ENCODE data around the gene IGF2BP2.
"Not testable (repeated sequence)": the region's sequence is repeated elsewhere in the genome, so short reads cannot be mapped to it uniquely, and the experiment has no call there.

The IGF2BP2 gene

DNA sequence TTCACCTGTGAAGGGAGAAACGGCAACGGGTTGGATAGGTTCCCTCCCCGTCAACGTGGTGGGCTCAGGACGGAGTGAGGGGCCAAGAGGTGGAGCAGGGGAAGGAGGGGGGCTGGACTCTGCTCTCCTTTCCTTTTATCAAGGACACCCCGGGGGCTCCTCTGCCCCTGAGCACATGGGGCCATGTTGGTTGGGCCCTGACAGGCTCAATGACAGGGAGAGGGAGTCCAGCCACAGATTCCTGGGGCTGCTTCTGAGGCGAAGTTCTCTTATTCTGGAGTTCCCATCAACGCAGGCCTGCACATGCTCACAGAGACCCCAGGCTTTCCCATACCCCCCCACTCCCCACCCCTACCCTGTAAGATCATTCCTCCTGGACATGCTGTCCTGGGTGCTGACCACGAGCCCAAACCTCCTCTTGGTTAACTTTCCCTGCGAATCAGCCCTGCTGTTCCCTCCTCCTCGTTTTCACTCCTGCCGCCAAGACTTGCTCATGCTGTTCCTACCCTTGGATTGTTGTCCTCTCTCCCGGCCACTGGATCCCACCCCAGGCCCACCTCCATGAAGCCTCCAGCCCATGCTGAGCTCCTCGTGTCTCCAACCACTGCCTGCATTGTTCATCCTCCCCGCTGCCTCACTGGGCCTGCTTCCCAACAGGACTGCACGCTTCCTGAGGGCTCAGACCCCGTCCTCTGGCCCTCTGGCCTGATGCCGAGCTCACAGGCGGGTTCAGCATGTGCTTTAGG lies 177.5 kb downstream of the IGF2BP2 start:
- in situ Hi-C loops (cut with MboI; ENCODE audit: low sequenced_read_pairs) = no loop called here

GRCh38 chr3:185646382-185647133 lies 178.3 kb downstream of the IGF2BP2 start:
- in situ Hi-C loops (cut with MboI; ENCODE audit: low sequenced_read_pairs) = no loop called here

DNA sequence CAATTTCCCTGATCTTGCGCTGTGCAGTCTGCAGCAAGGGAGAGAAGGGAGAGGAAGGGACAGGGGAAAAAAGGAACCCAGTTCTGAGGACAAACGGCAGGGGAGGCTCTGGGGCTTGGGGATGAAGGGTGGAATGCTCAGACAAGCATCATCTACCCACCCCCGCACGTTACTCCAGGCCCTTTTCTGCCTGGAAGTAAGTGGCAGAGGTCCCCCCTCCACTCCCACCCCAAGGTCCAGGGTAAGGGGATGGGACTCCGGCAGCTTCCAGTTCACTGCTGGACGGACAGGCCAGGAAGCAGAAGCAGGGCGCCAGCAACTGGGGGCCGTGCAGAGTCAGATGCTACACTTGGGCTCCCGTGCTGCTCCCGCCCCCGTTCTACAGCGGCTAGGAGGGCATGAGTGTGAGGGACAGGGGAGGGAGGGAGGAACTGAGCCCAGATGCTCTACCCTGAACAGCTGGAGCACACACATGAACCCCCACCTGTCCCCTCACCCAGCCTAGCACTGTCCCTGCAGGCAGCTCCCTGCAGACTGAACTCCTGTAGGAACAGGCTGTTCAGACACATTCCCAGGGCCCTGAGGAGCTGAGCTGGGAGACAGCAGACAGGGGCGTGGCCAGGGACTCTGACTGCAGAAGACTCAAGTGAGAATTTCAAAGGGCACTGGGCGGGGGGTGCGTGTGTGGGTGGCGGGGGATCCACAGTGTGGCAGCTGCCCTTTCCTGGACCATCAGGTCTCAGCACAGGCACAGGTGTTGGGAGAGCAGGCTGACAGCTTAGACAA lies 179.1 kb downstream of the IGF2BP2 start:
- in situ Hi-C loops (cut with MboI; ENCODE audit: low sequenced_read_pairs) = no loop called here

- in situ Hi-C loops (cut with MboI; ENCODE audit: low sequenced_read_pairs) = not testable (repeated sequence)
These were observed 179.7 kb downstream of the IGF2BP2 start for GRCh38 chr3:185645191-185645590.

GRCh38 chr3:185640308-185640707 lies 184.5 kb downstream of the IGF2BP2 start:
- in situ Hi-C loops (cut with MboI; ENCODE audit: low sequenced_read_pairs) = no loop called here

GRCh38 chr3:185639632-185640206 lies 185.1 kb downstream of the IGF2BP2 start:
- in situ Hi-C loops (cut with MboI; ENCODE audit: low sequenced_read_pairs) = no loop called here

DNA sequence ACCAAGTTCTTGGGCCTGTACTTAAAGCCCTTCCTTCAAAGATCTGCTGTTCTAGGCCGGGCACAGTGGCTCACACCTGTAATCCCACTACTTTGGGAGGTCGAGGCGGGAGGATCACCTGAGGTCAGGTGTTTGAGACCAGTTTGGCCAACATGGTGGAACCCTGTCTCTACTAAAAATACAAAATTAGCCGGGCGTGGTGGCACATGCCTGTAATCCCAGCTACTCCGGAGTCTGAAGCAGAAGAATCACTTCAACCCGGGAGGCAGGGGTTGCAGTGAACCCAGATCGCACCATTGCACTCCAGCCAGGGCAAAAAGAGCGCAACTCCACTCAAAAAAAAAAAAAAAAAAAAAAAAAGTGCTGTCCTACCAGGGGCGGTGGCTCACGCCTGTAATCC lies 186.2 kb downstream of the IGF2BP2 start:
- in situ Hi-C loops (cut with MboI; ENCODE audit: low sequenced_read_pairs) = not testable (repeated sequence)

- in situ Hi-C loops (cut with MboI; ENCODE audit: low sequenced_read_pairs) = no loop called here
These were observed 187.5 kb downstream of the IGF2BP2 start for GRCh38 chr3:185637388-185637787.

- in situ Hi-C loops (cut with MboI; ENCODE audit: low sequenced_read_pairs) = no loop called here
These were observed 191.8 kb downstream of the IGF2BP2 start for GRCh38 chr3:185632996-185633395.

- in situ Hi-C loops (cut with MboI; ENCODE audit: low sequenced_read_pairs) = no loop called here
These were observed 193.2 kb downstream of the IGF2BP2 start for GRCh38 chr3:185631508-185632206.

GRCh38 chr3:185631108-185631507 lies 193.7 kb downstream of the IGF2BP2 start:
- in situ Hi-C loops (cut with MboI; ENCODE audit: low sequenced_read_pairs) = no loop called here

- in situ Hi-C loops (cut with MboI; ENCODE audit: low sequenced_read_pairs) = no loop called here
These were observed 194.6 kb downstream of the IGF2BP2 start for GRCh38 chr3:185630182-185630622.

DNA sequence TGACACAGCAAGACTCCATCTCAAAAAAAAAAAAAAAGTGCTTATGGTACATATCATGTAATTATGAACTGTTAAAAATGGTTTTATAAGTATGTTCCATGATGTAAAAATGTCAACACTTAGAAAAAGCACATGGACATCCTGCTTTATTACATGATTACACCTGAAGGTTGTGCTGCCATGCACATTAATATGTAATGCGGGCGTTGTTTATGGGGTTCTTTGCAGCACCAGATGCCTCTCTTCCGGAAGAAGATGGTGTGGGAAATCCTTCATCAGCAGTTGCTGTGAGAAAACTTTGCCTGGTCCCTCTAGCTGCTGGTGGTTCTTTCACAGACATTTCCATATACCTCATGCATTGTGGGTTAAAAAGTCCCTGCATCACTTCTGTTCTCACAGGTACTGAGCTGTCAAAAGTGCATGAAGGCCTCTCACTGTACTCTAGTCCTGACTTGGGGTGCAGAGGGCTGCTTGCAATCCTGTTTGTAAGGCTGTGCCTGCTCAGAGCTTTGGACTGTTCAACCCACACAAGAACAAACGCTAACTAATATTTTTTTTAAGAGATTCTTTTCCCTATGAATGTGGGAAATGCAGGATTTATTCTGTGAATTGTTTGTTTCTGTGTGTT lies 195.2 kb downstream of the IGF2BP2 start:
- in situ Hi-C loops (cut with MboI; ENCODE audit: low sequenced_read_pairs) = no loop called here

GRCh38 chr3:185625784-185626183 lies 199.1 kb downstream of the IGF2BP2 start:
- in situ Hi-C loops (cut with MboI; ENCODE audit: low sequenced_read_pairs) = no loop called here

DNA sequence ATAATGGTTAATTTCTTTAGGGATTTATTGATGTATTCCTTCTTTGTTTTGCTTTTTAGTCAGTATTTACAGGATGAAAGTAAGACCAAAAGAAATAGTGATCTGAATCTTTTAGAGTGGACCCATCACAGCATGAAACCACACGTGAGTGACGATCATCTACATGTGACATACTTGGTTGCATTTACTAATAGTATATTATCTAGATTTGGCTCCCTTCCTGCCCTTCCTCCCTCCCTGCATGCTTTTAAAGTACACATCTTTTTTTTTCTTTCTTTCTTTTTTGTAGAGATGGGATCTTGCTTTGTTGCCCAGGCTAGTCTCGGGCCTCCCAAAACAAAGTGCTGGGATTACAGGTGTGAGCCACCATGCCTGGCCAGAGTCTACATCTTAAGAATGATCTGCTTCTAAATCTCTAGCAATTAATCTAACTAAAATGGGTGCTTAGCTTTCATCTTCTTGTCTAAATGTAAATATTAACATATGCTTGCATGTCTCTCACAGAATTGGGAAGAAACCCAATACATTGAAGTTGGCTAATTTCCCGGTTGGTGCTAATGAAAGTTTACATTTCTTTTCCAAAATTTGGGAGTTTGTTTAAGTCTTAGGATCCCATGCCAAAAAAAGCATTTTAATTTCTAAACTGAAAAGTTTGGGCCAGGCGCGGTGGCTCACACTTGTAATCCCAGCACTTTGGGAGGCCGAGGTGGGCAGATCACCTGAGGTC lies 200.7 kb downstream of the IGF2BP2 start:
- in situ Hi-C loops (cut with MboI; ENCODE audit: low sequenced_read_pairs) = no loop called here

GRCh38 chr3:185613016-185613415 lies 211.8 kb downstream of the IGF2BP2 start:
- in situ Hi-C loops (cut with MboI; ENCODE audit: low sequenced_read_pairs) = no loop called here

GRCh38 chr3:185606196-185606595 lies 218.6 kb downstream of the IGF2BP2 start:
- in situ Hi-C loops (cut with MboI; ENCODE audit: low sequenced_read_pairs) = no loop called here

GRCh38 chr3:185605566-185605965 lies 219.3 kb downstream of the IGF2BP2 start:
- in situ Hi-C loops (cut with MboI; ENCODE audit: low sequenced_read_pairs) = no loop called here

DNA sequence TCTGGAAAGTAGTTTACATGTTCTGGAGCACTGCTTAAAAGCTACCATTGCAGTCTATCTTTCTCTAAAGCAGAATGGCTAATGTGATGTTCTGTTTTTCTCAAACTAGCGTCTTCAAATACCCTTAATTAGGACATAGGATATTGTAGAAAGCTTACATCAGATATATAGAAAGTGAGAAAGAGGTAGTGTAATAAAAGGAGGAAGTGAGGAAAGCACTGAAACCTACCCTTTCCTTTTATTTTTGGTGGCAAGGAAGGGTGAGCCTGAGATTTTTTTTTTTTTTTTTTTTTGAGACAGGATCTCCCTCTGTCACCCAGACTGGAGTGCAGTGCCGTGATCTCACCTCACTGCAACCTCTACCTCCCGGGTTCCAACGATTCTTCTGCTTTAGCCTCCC lies 229.3 kb downstream of the IGF2BP2 start:
- in situ Hi-C loops (cut with MboI; ENCODE audit: low sequenced_read_pairs) = no loop called here
